Neural cell (in vitro differentiated cells): ENCODE data around the gene CUX1. TPM values are rescaled to one million over a fixed set of nuclear protein-coding genes. Genes with fewer than 3 reads are reported as not detected.

ENCODE experiments used
- H2AFZ ChIP-seq: fragments of 200-600, 300-800 bp; sonication (generic), shearing (Covaris generic); 2 replicates; pipeline ENCODE4 v1.6.0; 2014; ENCODE audit warnings: low read depth, mild to moderate bottlenecking, antibody characterized with exemption, low read length, moderate library complexity
- H3F3A ChIP-seq: fragments of 200-600 bp; shearing (Covaris generic); 2 replicates; pipeline ENCODE4 v1.6.1; 2016; ENCODE audit warnings: mild to moderate bottlenecking, moderate library complexity, mixed read lengths, antibody characterized with exemption, low read length; ENCODE audit not compliant: insufficient read depth, poor library complexity, severe bottlenecking
- H3K27ac ChIP-seq: fragments of 200-600, 300-800 bp; sonication (generic), shearing (Covaris generic); 2 replicates; pipeline ENCODE4 v1.5.1; 2014; ENCODE audit warnings: mild to moderate bottlenecking, low read length, moderate library complexity
- H3K27me3 ChIP-seq: fragments of 300-800, 200-600 bp; sonication (generic), shearing (Covaris generic); 2 replicates; pipeline ENCODE4 v1.6.0; 2014; ENCODE audit warnings: mild to moderate bottlenecking, low read depth, low read length, moderate library complexity; ENCODE audit not compliant: insufficient read depth
- H3K36me3 ChIP-seq: fragments of 300-800, 200-600 bp; sonication (generic), shearing (Covaris generic); 2 replicates; pipeline ENCODE4 v1.5.1; 2014; ENCODE audit warnings: mild to moderate bottlenecking, antibody characterized with exemption, low read length, moderate library complexity; ENCODE audit not compliant: insufficient read depth
- H3K4me2 ChIP-seq: fragments of 300-800, 200-600 bp; sonication (generic), shearing (Covaris generic); 2 replicates; pipeline ENCODE4 v1.6.0; 2014; ENCODE audit warnings: mild to moderate bottlenecking, low read length
- H3K4me3 ChIP-seq: fragments of 300-800, 200-600 bp; sonication (generic), shearing (Covaris generic); 2 replicates; pipeline ENCODE4 v1.5.1; 2014; ENCODE audit warnings: mild to moderate bottlenecking, low read length, moderate library complexity
- H3K79me2 ChIP-seq: fragments of 200-600 bp; shearing (Covaris generic); replicated peaks from 2 replicates; pipeline ENCODE4 v1.6.0; 2014; ENCODE audit warnings: mild to moderate bottlenecking, low read length, moderate library complexity; ENCODE audit not compliant: insufficient read depth
- H3K9ac ChIP-seq: fragments of 300-800, 200-600 bp; sonication (generic), shearing (Covaris generic); 2 replicates; pipeline ENCODE4 v1.6.1; 2016; ENCODE audit warnings: mild to moderate bottlenecking, low read length, mixed read lengths
- H3K9me2 ChIP-seq: fragments of 200-600 bp; shearing (Covaris generic); 2 replicates; pipeline ENCODE4 v1.6.1; 2016; ENCODE audit warnings: mild to moderate bottlenecking, low read length, mixed read lengths; ENCODE audit not compliant: insufficient read depth
- H3K9me3 ChIP-seq: fragments of 200-600, 300-800 bp; sonication (generic), shearing (Covaris generic); 2 replicates; pipeline ENCODE4 v1.6.1; 2016; ENCODE audit warnings: mild to moderate bottlenecking, mixed run types, low read length, moderate library complexity, mixed read lengths
- H4K20me1 ChIP-seq: fragments of 200-600 bp; shearing (Covaris generic); 2 replicates; pipeline ENCODE4 v1.6.1; 2016; ENCODE audit warnings: mild to moderate bottlenecking, mixed run types; ENCODE audit not compliant: insufficient read depth
- CTCF ChIP-seq: fragments of 450-650 bp; IDR thresholded peaks from 2 replicates; pipeline ENCODE4 v1.5.1; 2014; ENCODE audit warnings: antibody characterized with exemption, mild to moderate bottlenecking, moderate library complexity; ENCODE audit not compliant: poor library complexity, severe bottlenecking
- EP300 ChIP-seq: fragments of 450-650 bp; conservative IDR thresholded peaks from 2 replicates; pipeline ENCODE4 v1.6.1; 2014; ENCODE audit warnings: antibody characterized with exemption, mild to moderate bottlenecking, moderate library complexity; ENCODE audit not compliant: poor library complexity, severe bottlenecking
- EZH2 ChIP-seq: fragments of 200-600, 300-800 bp; shearing (Covaris generic), sonication (generic); IDR thresholded peaks from 2 replicates; pipeline ENCODE4 v1.6.1; 2014; ENCODE audit warnings: antibody characterized with exemption, low read length, borderline replicate concordance, mild to moderate bottlenecking; ENCODE audit not compliant: insufficient read depth, poor library complexity, severe bottlenecking
- MXI1 ChIP-seq: fragments of 450-650 bp; conservative IDR thresholded peaks from 2 replicates; pipeline ENCODE4 v1.6.1; 2014; ENCODE audit warnings: antibody characterized with exemption, mild to moderate bottlenecking; ENCODE audit not compliant: poor library complexity, severe bottlenecking
- POLR2AphosphoS5 ChIP-seq: IDR thresholded peaks from 2 replicates; pipeline ENCODE4 v1.6.1; 2012
- RAD21 ChIP-seq: fragments of 450-650 bp; conservative IDR thresholded peaks from 2 replicates; pipeline ENCODE4 v1.6.1; 2014; ENCODE audit warnings: antibody characterized with exemption, mild to moderate bottlenecking, moderate library complexity
- REST ChIP-seq: IDR thresholded peaks from 2 replicates; pipeline ENCODE4 v1.6.1; 2012; ENCODE audit warnings: borderline replicate concordance
- SMC3 ChIP-seq: fragments of 450-650 bp; conservative IDR thresholded peaks from 2 replicates; pipeline ENCODE4 v1.6.1; 2014; ENCODE audit warnings: antibody characterized with exemption, mild to moderate bottlenecking, moderate library complexity; ENCODE audit not compliant: poor library complexity
- TAF1 ChIP-seq: IDR thresholded peaks from 2 replicates; pipeline ENCODE4 v1.6.1; 2012; ENCODE audit warnings: low read depth
- polyA plus RNA-seq: library from polyadenylated mRNA; depleted of rRNA; stranded (reverse); fragments of >200 nt; gene quantifications from 2 replicates; pipeline ENCODE4 v1.2.3, GENCODE V29; 2014

Gene CUX1
- polyA plus RNA-seq, 1 donor from 2014 or later, result 26.6 TPM

GRCh38 chr7:102241431-102241830 lies 424.0 kb downstream of the CUX1 start:
- H3K4me2 ChIP-seq, result no peak overlapping the region
- H3F3A ChIP-seq, result no peaks in the 10 kb centered on the region
- H3K36me3 ChIP-seq, result no peaks in the 10 kb centered on the region
- no peaks in the 10 kb centered on the region for H3K27me3 ChIP-seq
- no peak overlapping the region for H2AFZ ChIP-seq
- H3K27ac ChIP-seq, result no peak overlapping the region
- H4K20me1 ChIP-seq, result no peaks in the 10 kb centered on the region
- H3K79me2 ChIP-seq, result no peaks in the 10 kb centered on the region
- no peak overlapping the region for H3K9ac ChIP-seq
- H3K9me2 ChIP-seq, result no peaks in the 10 kb centered on the region
- H3K4me3 ChIP-seq, result no peak overlapping the region
- no peaks in the 10 kb centered on the region for H3K9me3 ChIP-seq
- TF ChIP-seq EZH2, result no peak

- Histone ChIP-seq H3K36me3 (no peaks in the 10 kb centered on the region), H3K4me2 (no peak overlapping the region), H3F3A (no peaks in the 10 kb centered on the region), H3K4me3 (no peak overlapping the region), H3K79me2 (no peaks in the 10 kb centered on the region), H3K9me2 (no peaks in the 10 kb centered on the region), H3K27ac (no peak overlapping the region), H3K9ac (no peak overlapping the region), H2AFZ (no peak overlapping the region), H4K20me1 (no peaks in the 10 kb centered on the region), H3K27me3 (no peaks in the 10 kb centered on the region), H3K9me3 (no peaks in the 10 kb centered on the region)
- no peak for TF ChIP-seq RAD21
- TF ChIP-seq SMC3, result no peak
- no peak for TF ChIP-seq POLR2AphosphoS5
- TF ChIP-seq EP300, result no peak
- no peak for TF ChIP-seq MXI1
- no peak for TF ChIP-seq CTCF
Measured at GRCh38 chr7:102244601-102245000, 427.2 kb downstream of the CUX1 start.

GRCh38 chr7:102248081-102248455 lies 430.6 kb downstream of the CUX1 start:
- Histone ChIP-seq H3K79me2 (no peaks in the 10 kb centered on the region), H3K9me2 (no peaks in the 10 kb centered on the region), H4K20me1 (no peaks in the 10 kb centered on the region), H3K9me3 (no peaks in the 10 kb centered on the region), H3F3A (no peaks in the 10 kb centered on the region), H3K27me3 (no peaks in the 10 kb centered on the region), H2AFZ (no peak overlapping the region), H3K36me3 (no peaks in the 10 kb centered on the region), H3K4me2 (no peak overlapping the region), H3K4me3 (no peak overlapping the region), H3K9ac (no peak overlapping the region), H3K27ac (no peak overlapping the region)
- TF ChIP-seq EZH2, result no peak
- TF ChIP-seq POLR2AphosphoS5, result no peak
- no peak for TF ChIP-seq SMC3
- TF ChIP-seq RAD21, result no peak
- no peak for TF ChIP-seq CTCF
- no peak for TF ChIP-seq REST
- no peak for TF ChIP-seq MXI1
- TF ChIP-seq TAF1, result no peak
- TF ChIP-seq EP300, result no peak
